ENCODE results near the gene PCCA. TPM values are rescaled to one million over a fixed set of nuclear protein-coding genes. Genes with fewer than 3 reads are reported as not detected.

PCCA gene
- total and polyA plus RNA-seq, 4 donors = 30.1 to 160 (median 76.3) TPM

GRCh38 chr13:100274942-100275506, 186.1 kb downstream of the PCCA start:
- H3K9ac ChIP-seq (ENCODE audit: low read depth in 1 of 2, low read length in 2 of 2) = no peak overlapping the region
- WGBS = 93% methylated on average over 12 of the region's 12 CpGs
- H3K4me1 ChIP-seq (ENCODE audit: control insufficient read depth in 4 of 4, insufficient read depth in 4 of 4, low read length in 3 of 4) = no peaks in the 10 kb centered on the region
- no peak for DNase-seq (ENCODE audit: low spot score)
- no peak for TF ChIP-seq HNF4G (IDR thresholded peaks at IDR 0.05)
- TF ChIP-seq FOXA2 (IDR thresholded peaks at IDR 0.05) = no peak
- no peak for TF ChIP-seq REST (IDR thresholded peaks at IDR 0.05)
- no peak for TF ChIP-seq RAD21 (IDR thresholded peaks at IDR 0.05)
- TF ChIP-seq ATF3 (IDR thresholded peaks at IDR 0.05) = no peak
- TF ChIP-seq HNF4A (conservative IDR thresholded peaks at IDR 0.05) = no peak
- TF ChIP-seq MAX (IDR thresholded peaks at IDR 0.05) = no peak
- no peak for TF ChIP-seq ZBTB33 (IDR thresholded peaks at IDR 0.05)
- no peak for TF ChIP-seq YY1 (IDR thresholded peaks at IDR 0.05)
- TF ChIP-seq TAF1 (conservative IDR thresholded peaks at IDR 0.05) = no peak
- no peak overlapping the region for H3K4me3 ChIP-seq (ENCODE audit: low read depth in 1 of 3, low read length in 3 of 3)
- H3K27ac ChIP-seq (ENCODE audit: low read depth in 1 of 2, low read length in 2 of 2) = no peak overlapping the region
- no peaks in the 10 kb centered on the region for H3K27me3 ChIP-seq (ENCODE audit: control insufficient read depth in 4 of 4, insufficient read depth in 4 of 4, low read length in 3 of 4)
- H3K9me3 ChIP-seq (ENCODE audit: control insufficient read depth in 4 of 4, low read length in 3 of 4) = no peaks in the 10 kb centered on the region
- peaks cover 3 to 25% (median 11%) of the 10 kb centered on the region in 4 donors for H3K36me3 ChIP-seq (ENCODE audit: control insufficient read depth in 4 of 4, insufficient read depth in 3 of 4, low read depth in 1 of 4, low read length in 3 of 4)

GRCh38 chr13:100275746-100276145, 186.9 kb downstream of the PCCA start:
- no peaks in the 10 kb centered on the region for H3K9me3 ChIP-seq (ENCODE audit: control insufficient read depth in 4 of 4, low read length in 3 of 4)
- no peak overlapping the region for H3K4me3 ChIP-seq (ENCODE audit: low read depth in 1 of 3, low read length in 3 of 3)
- peaks cover 3 to 28% (median 14%) of the 10 kb centered on the region in 4 donors for H3K36me3 ChIP-seq (ENCODE audit: control insufficient read depth in 4 of 4, insufficient read depth in 3 of 4, low read depth in 1 of 4, low read length in 3 of 4)
- 98% methylated on average over 5 of the region's 5 CpGs for WGBS
- no peak overlapping the region for H3K9ac ChIP-seq (ENCODE audit: low read depth in 1 of 2, low read length in 2 of 2)
- TF ChIP-seq REST (IDR thresholded peaks at IDR 0.05) (no peak), HNF4A (conservative IDR thresholded peaks at IDR 0.05) (no peak), TAF1 (conservative IDR thresholded peaks at IDR 0.05) (no peak)
- H3K27me3 ChIP-seq (ENCODE audit: control insufficient read depth in 4 of 4, insufficient read depth in 4 of 4, low read length in 3 of 4) = no peaks in the 10 kb centered on the region
- DNase-seq (ENCODE audit: low spot score) = no peak
- H3K27ac ChIP-seq (ENCODE audit: low read depth in 1 of 2, low read length in 2 of 2) = no peak overlapping the region
- no peaks in the 10 kb centered on the region for H3K4me1 ChIP-seq (ENCODE audit: control insufficient read depth in 4 of 4, insufficient read depth in 4 of 4, low read length in 3 of 4)

Measured in liver (tissue), 9 donors.